ENCODE data around the gene AFF1. TPM values are rescaled to one million over a fixed set of nuclear protein-coding genes. Genes with fewer than 3 reads are reported as not detected.
"Not testable (repeated sequence)": the region's sequence is repeated elsewhere in the genome, so short reads cannot be mapped to it uniquely, and the experiment has no call there.

The AFF1 gene
- total RNA-seq, 2 donors from 2014 or later, result 89.5 to 97.5 TPM

DNA sequence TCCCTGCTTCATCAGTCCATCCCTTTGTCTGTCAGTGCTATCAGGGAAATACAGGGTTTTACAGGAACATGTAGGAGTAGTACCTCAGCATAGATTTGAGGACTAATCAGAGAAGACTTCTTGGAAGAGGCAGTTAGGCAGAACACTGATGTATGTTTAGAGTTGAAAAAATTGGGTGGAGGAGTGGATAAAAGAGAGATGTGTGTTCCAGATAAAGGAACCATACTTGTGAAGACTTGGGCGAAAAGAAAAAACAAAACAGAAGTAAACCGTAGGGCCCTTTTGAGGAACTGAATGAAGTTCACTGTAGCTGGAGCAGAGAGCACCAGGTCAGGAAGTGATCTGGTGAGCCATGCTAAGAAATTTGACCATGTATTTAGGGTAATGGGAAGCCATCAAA is 32.3 kb downstream of the AFF1 start:
- intact Hi-C loops (cut with DNase I), result loop anchor here in 1 of 2 donors (10.0 kb wide), 1 partner anchor 872 kb away; no protein-coding TSS in a partner anchor
- no peak for DNase-seq (ENCODE audit: low spot score)

- DNase-seq (ENCODE audit: low spot score), result no peak
- intact Hi-C loops (cut with DNase I), result loop anchor here in 1 of 2 donors (10.0 kb wide), 1 partner anchor 873 kb away; no protein-coding TSS in a partner anchor
Observed at GRCh38 chr4:86967798-86968197, 33.0 kb downstream of the AFF1 start.

DNA sequence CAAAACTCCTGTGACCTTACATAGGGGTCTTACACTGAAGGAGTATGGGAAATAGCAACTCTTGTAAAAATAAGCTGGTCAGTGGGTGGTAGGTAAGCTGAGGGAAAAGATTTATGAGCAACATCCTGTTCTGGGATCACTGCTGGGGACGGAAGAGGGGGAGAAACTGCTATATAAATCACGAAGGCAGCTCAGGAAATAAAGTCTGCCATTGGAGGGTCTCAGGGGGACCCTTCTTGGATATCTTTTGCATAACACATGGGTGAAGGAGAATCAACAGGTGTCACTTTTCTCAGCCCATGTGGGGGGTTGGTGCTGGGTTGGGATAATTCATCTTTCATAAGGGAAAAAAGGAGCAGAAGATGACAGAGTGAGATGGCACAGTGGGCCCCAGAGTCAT is 33.7 kb downstream of the AFF1 start:
- intact Hi-C loops (cut with DNase I), result loop anchor here in 1 of 2 donors (10.0 kb wide), 1 partner anchor 874 kb away; no protein-coding TSS in a partner anchor
- no peak for DNase-seq (ENCODE audit: low spot score)

GRCh38 chr4:86970447-86971354 is 35.9 kb downstream of the AFF1 start:
- DNase-seq (ENCODE audit: low spot score), result no peak
- intact Hi-C loops (cut with DNase I), result no loop called here

DNA sequence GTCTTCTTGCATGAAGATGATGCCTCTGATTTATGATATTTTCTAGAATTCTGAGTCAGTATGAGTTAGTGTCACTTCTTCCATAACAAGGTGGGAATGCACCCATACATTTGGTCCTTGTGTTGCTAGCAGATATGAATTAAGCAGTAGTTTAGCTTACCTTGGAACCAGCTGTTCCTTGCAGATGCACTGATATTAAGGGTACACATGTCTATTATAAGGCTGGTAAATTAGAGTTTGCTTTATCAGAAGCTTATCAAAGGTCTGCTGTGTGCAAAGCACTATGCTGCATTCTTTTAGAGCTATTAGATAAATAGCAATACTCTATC is 36.5 kb downstream of the AFF1 start:
- no peak for DNase-seq (ENCODE audit: low spot score)
- intact Hi-C loops (cut with DNase I), result no loop called here

DNA sequence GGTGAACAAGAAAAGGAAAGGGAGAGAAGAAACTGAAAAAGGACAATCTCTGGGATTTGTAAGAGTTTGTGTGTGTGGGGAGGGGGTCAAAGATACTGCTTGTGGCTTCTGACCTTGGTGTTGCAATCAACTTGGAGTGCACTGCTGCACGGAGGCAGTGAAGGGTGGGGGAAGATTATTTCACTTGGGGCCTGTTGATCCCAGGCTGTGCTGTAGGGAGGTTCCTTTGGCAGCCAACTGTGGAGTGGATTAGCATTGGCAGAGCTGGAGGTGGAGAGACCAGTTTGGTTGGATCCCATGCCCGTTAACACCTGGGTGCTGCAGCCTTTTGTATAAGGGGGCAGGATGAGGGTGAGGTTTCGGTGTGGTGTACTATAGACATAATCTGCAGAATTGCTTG is 38.2 kb downstream of the AFF1 start:
- DNase-seq (ENCODE audit: low spot score), result no peak
- intact Hi-C loops (cut with DNase I), result no loop called here

GRCh38 chr4:86973668-86974067 is 38.9 kb downstream of the AFF1 start:
- no peak for DNase-seq (ENCODE audit: low spot score)
- intact Hi-C loops (cut with DNase I), result no loop called here

GRCh38 chr4:86974551-86974994 is 39.8 kb downstream of the AFF1 start:
- intact Hi-C loops (cut with DNase I), result no loop called here

GRCh38 chr4:86975927-86976326 is 41.1 kb downstream of the AFF1 start:
- intact Hi-C loops (cut with DNase I), result no loop called here
- no peak for DNase-seq (ENCODE audit: low spot score)

More at GRCh38 chr4:86974551-86974994, 39.8 kb downstream of the AFF1 start:
- DNase-seq (ENCODE audit: low spot score), result no peak

GRCh38 chr4:86976801-86977485 is 42.1 kb downstream of the AFF1 start:
- intact Hi-C loops (cut with DNase I), result no loop called here
- DNase-seq (ENCODE audit: low spot score), result no peak

GRCh38 chr4:86977621-86978184 is 42.9 kb downstream of the AFF1 start:
- intact Hi-C loops (cut with DNase I), result no loop called here
- no peak for DNase-seq (ENCODE audit: low spot score)

DNA sequence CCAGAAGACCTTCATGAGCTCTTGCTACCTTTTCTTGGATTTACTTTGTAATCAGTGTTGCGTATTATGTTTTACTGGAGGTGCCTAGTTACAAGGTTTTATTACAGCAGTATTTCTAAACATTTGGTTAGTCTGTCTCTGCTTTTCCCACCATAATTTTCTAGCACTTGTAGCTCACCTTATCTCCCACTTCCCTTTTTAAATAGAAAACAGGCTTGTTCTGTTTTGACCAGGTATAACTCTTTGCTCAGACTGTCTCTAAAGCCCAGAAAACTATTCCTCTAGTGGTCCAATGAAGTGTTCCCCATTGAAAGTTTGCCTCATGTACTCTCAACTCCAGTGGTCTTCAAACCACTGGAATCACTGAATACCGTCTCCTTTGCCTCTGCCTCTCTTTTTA is 43.9 kb downstream of the AFF1 start:
- intact Hi-C loops (cut with DNase I), result no loop called here
- DNase-seq (ENCODE audit: low spot score), result no peak

DNA sequence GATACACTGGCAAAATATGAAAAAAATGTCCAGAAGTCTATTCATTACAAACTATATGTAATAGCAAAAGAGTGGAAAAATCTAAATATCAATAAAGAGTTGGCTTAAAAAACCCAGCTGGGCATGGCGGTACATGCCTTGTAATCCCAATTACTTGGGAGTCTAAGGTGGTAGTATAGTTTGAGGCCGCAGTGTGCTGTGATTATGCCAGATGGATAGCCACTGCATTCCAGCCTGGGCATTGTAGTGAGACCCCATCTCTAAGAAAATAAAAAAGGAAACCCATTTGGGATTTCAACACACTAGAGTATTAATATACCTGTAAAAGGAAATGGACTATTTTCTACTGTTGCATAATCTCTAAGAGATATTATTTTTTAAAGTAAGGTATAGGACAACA is 45.4 kb downstream of the AFF1 start:
- intact Hi-C loops (cut with DNase I), result no loop called here
- DNase-seq (ENCODE audit: low spot score), result no peak

- intact Hi-C loops (cut with DNase I), result no loop called here
- no peak for DNase-seq (ENCODE audit: low spot score)
Observed at GRCh38 chr4:86981789-86982188, 47.0 kb downstream of the AFF1 start.

DNA sequence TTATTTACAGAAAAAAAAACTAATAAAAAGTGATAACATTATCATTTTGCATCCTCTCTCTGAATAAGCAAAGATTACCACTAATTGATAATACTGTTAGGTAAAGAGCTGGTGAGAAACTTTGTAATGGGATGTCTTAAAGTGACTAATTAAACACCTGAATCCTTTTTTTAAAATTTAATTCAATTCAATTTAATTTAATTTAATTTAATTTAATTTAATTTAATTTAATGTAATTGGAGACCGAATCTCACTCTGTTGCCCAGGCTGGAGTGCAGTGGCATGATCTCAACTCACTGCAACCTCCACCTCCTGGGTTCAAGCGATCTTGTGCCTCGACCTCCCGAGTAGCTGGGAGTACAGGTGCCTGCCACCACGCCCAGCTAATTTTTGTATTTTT is 51.0 kb downstream of the AFF1 start:
- intact Hi-C loops (cut with DNase I); DNase-seq (ENCODE audit: low spot score): not testable (repeated sequence)

- intact Hi-C loops (cut with DNase I); DNase-seq (ENCODE audit: low spot score): not testable (repeated sequence)
Observed at GRCh38 chr4:86989658-86990057, 54.8 kb downstream of the AFF1 start.

- DNase-seq (ENCODE audit: low spot score), result no peak
- intact Hi-C loops (cut with DNase I), result no loop called here
Observed at GRCh38 chr4:86990510-86990909, 55.7 kb downstream of the AFF1 start.

- DNase-seq (ENCODE audit: low spot score), result no peak
- intact Hi-C loops (cut with DNase I), result no loop called here
Observed at GRCh38 chr4:86991994-86992393, 57.2 kb downstream of the AFF1 start.

GRCh38 chr4:86993909-86994681 is 59.3 kb downstream of the AFF1 start:
- intact Hi-C loops (cut with DNase I), result no loop called here
- DNase-seq (ENCODE audit: low spot score), result no peak
